GM18505 (cell line): ENCODE measurements around the gene USP3.

Source experiments
- ATAC-seq: cut with Tn5 transposase; IDR thresholded peaks from one replicate; pipeline ENCODE4 v1.9.1; 2021; ENCODE audit not compliant: unreplicated experiment
- POLR2A ChIP-seq: IDR thresholded peaks from 4 replicates; pipeline ENCODE4 v1.6.1; 2011; ENCODE audit warnings: borderline replicate concordance; ENCODE audit not compliant: insufficient read depth, insufficient read length; ENCODE audit errors: extremely low read depth

USP3 gene

GRCh38 chr15:63572749-63573464, 68.5 kb downstream of the USP3 start:
- TF ChIP-seq POLR2A, result no peak
- ATAC-seq, result no peak

GRCh38 chr15:63573533-63573932, 69.1 kb downstream of the USP3 start:
- ATAC-seq, result no peak
- no peak for TF ChIP-seq POLR2A

GRCh38 chr15:63575312-63575711, 70.9 kb downstream of the USP3 start:
- ATAC-seq, result no peak
- TF ChIP-seq POLR2A, result no peak

GRCh38 chr15:63576441-63576840, 72.0 kb downstream of the USP3 start:
- no peak for TF ChIP-seq POLR2A
- no peak for ATAC-seq

GRCh38 chr15:63582179-63582578, 77.8 kb downstream of the USP3 start:
- ATAC-seq, result no peak
- no peak for TF ChIP-seq POLR2A

GRCh38 chr15:63582718-63583426, 78.5 kb downstream of the USP3 start:
- TF ChIP-seq POLR2A, result no peak
- no peak for ATAC-seq

GRCh38 chr15:63586790-63587189, 82.4 kb downstream of the USP3 start:
- ATAC-seq, result no peak

GRCh38 chr15:63587527-63587926, 83.1 kb downstream of the USP3 start:
- TF ChIP-seq POLR2A, result no peak
- no peak for ATAC-seq

More at GRCh38 chr15:63586790-63587189, 82.4 kb downstream of the USP3 start:
- TF ChIP-seq POLR2A, result no peak

- no peak for TF ChIP-seq POLR2A
- no peak for ATAC-seq
Observed at GRCh38 chr15:63588826-63589225, 84.4 kb downstream of the USP3 start.

GRCh38 chr15:63593705-63594671, 89.6 kb downstream of the USP3 start:
- TF ChIP-seq POLR2A, result no peak
- no peak for ATAC-seq

GRCh38 chr15:63595065-63595464, 90.7 kb downstream of the USP3 start:
- TF ChIP-seq POLR2A, result no peak

GRCh38 chr15:63595688-63596087, 91.3 kb downstream of the USP3 start:
- ATAC-seq, result no peak
- no peak for TF ChIP-seq POLR2A

More at GRCh38 chr15:63595065-63595464, 90.7 kb downstream of the USP3 start:
- ATAC-seq, result no peak

- ATAC-seq, result no peak
- no peak for TF ChIP-seq POLR2A
Observed at GRCh38 chr15:63596676-63597037, 92.3 kb downstream of the USP3 start.

GRCh38 chr15:63597038-63597790, 92.8 kb downstream of the USP3 start, which contains the start of gene FBXL22:
TSS of gene FBXL22 (plus strand) at chr15:63597387. CDS start at chr15:63597393, 6 bp downstream.
- ATAC-seq, result no peak
- no peak for TF ChIP-seq POLR2A
